ENCODE measurements around the gene TPBGL. TPM values are rescaled to one million over a fixed set of nuclear protein-coding genes. Genes with fewer than 3 reads are reported as not detected.

TPBGL gene
- total RNA-seq, 1 experiment from 2014 or later, result not detected

GRCh38 chr11:75208446-75208845 lies 32.1 kb upstream of the TPBGL start:
- no peak for DNase-seq (ENCODE audit: low read depth)

- no peak for DNase-seq (ENCODE audit: low read depth)
Measured at GRCh38 chr11:75212411-75212810, 28.2 kb upstream of the TPBGL start.

GRCh38 chr11:75214411-75214821 lies 26.2 kb upstream of the TPBGL start:
- DNase-seq (ENCODE audit: low read depth), result peak; percentile 63

DNA sequence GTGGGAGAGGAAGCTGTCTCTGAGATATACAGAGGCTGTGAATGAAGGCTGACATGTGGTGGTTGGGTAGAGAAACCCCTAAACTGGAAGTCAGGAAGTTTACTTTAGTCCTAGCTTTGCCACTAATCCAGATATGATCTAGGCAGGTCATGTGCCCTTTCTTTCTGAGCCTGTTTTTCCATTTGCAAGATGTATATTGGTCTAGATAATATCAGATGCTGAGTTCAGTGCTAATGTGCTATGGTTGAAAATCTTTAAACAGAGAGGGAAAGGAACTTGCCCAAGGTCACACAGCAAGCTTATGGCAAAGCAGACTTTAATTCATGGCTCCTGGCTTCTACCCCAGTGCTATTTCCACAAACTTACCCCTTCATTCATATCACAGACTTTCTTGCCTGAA lies 25.7 kb upstream of the TPBGL start:
- DNase-seq (ENCODE audit: low read depth), result no peak

GRCh38 chr11:75219869-75220268 lies 20.7 kb upstream of the TPBGL start:
- DNase-seq (ENCODE audit: low read depth), result no peak

- DNase-seq (ENCODE audit: low read depth), result peak; percentile 21
Measured at GRCh38 chr11:75223954-75224643, 16.5 kb upstream of the TPBGL start.

- DNase-seq (ENCODE audit: low read depth), result no peak
Measured at GRCh38 chr11:75225794-75226193, 14.8 kb upstream of the TPBGL start.

DNA sequence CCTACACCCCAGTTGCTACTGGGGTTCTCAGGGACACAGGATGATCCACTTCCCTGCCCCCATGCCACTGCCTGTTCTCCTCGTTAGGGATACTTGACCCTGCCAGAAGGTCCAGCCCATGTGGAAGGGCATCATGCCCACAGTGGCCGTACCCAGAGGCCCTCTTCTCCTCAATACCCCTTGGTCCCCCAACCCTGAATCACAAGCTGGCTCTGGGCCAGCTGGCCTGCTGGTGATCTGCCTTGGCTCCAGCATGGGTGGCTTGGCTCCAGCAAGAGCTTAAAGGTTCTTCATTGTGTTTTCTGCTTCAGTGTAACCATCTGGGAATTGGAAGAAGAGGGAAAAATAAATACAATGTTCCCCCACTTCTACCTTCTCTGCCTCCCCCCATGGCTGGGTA lies 11.1 kb upstream of the TPBGL start:
- DNase-seq (ENCODE audit: low read depth), result no peak

DNA sequence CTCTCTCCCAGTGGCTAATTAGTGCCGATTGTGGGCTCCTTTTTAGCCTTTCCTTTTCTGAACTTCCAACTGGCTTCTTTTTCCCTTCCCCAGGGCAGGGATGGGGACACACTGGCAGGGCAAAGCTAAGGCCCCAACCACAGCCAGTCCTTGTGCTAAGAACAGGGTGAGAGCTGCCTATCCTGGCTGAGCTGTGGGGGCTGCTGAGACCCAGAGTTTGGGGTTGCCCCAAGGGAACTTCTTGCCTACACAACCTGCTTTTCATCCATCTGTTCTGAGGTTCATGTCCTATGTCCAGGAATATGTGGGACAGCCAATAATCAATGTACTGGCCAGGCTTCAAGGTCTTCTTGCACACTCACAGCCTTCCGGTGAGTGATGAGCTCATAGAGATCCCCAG lies 10.0 kb upstream of the TPBGL start:
- no peak for DNase-seq (ENCODE audit: low read depth)

- DNase-seq (ENCODE audit: low read depth), result peak; percentile 54
Measured at GRCh38 chr11:75233754-75234172, 6.8 kb upstream of the TPBGL start.

GRCh38 chr11:75236062-75236461 lies 4.5 kb upstream of the TPBGL start:
- peak; percentile 54 for DNase-seq (ENCODE audit: low read depth)

GRCh38 chr11:75237050-75237449 lies 3.5 kb upstream of the TPBGL start:
- DNase-seq (ENCODE audit: low read depth), result no peak

DNA sequence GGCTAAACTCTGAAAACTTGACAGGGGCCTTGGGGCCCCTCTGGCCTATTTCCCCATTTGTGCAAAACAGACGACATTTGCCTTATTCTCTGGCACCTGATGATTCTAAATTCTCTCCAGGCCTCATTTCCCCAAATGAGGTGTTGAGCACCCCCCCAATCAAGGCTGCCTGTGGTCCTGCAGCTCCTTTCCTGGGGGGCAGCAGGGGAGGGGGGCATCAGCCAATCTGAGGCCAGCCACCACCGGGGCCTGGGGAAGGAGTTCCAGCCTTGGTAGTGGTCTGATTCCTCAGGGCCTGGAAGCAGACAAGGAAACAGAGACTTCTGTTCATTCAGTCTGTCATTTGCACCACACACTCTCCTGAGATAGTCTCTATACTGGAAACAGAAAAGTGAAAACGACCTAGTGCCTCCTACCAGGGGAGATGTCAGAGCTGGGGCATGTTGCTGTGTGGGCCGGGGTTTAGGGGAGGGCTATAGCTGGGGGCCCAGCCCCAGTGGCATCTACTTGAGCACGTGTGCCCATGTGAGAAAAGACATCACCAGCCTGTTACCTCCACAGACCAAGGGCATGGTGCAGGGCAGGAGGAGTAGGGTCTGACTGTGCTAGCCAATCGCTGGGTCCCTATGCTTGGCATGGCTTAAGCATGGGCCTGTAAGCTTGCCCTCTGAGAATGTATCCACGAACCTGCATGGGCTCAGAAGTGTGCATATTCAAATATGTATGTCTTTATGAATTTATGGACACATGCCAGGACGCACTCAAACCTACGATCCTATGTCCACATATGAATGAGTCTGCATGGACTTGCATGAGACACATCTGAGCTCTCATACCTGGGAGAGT lies 1.8 kb upstream of the TPBGL start:
- DNase-seq (ENCODE audit: low read depth), result no peak

- no peak for DNase-seq (ENCODE audit: low read depth)
Measured at GRCh38 chr11:75239531-75240290, 863 bp upstream of the TPBGL start.

DNA sequence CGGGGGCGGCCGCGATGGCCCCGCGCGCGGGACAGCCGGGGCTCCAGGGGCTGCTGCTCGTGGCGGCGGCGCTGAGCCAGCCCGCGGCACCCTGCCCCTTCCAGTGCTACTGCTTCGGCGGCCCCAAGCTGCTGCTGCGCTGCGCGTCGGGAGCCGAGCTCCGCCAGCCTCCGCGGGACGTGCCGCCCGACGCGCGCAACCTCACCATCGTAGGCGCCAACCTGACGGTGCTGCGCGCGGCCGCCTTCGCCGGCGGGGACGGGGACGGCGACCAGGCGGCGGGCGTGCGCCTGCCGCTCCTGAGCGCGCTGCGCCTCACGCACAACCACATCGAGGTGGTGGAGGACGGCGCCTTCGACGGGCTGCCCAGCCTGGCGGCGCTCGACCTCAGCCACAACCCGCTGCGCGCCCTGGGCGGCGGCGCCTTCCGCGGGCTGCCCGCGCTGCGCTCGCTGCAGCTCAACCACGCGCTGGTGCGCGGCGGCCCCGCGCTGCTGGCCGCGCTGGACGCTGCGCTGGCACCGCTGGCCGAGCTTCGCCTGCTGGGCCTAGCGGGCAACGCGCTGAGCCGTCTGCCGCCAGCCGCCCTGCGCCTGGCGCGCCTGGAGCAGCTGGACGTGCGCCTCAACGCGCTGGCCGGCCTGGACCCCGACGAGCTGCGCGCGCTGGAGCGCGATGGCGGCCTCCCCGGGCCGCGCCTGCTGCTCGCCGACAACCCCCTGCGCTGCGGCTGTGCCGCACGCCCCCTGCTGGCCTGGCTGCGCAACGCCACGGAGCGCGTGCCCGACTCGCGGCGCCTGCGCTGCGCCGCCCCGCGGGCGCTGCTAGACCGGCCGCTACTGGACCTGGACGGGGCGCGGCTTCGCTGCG lies 697 bp downstream of the TPBGL start:
- DNase-seq (ENCODE audit: low read depth), result peak; percentile 94

- DNase-seq (ENCODE audit: low read depth), result no peak
Measured at GRCh38 chr11:75241906-75242644, 1.5 kb downstream of the TPBGL start.

GRCh38 chr11:75242722-75243600 lies 2.4 kb downstream of the TPBGL start:
- DNase-seq (ENCODE audit: low read depth), result no peak

DNA sequence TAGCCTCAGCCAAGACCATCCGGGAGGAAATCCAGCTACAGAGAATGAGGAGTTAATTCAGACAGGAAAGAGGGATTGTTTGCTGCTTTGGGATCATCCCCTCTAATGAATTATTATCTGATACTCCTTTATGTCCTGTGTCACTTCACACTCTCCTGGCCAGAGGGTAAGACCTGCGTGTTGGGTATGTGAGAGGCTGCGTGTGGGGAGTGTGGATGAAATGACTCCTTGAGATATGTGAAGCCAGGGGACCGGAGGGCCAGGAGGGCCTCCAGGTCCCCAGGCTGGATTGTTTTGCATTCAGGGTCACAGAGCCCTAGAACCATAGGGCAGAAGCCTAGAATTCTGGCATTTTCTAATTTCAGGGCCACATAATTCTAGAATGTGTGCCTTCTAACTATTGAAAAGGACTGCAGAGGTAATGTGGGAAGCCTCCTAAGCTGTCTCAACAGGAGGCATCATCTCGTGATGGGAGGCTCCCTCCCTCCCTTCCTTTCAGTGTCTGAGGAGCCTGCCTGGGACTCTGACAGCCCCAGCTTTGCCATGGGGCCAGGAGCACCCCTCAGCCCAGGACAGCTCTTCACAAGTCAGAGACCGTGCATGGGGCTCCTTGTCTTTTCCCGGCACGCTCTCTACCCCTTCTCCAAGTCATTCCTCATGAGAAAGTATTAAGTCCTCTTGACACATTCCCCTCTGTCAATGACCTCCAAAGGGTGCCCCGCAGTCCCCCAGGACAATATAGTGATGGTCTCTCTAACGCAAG lies 3.7 kb downstream of the TPBGL start:
- no peak for DNase-seq (ENCODE audit: low read depth)

Measured in Daoy (cell line).